Endometrial microvascular endothelial cells (primary cell): ENCODE data around the gene PTCHD1. TPM values are rescaled to one million over a fixed set of nuclear protein-coding genes. Genes with fewer than 3 reads are reported as not detected.

Experiments
- in situ Hi-C: cut with HindIII; loops from 2 replicates; pipeline ENCODE4 v1.10.0; 2017; ENCODE audit warnings: low sequenced_read_pairs, low pct_unique_long_range_greater_than_20kb; ENCODE audit errors: inconsistent ontology term
- total RNA-seq: library from RNA; depleted of rRNA; stranded (reverse); fragments of >200 nt; gene quantifications from one replicate; pipeline ENCODE4 v1.2.3, GENCODE V29; 2015; ENCODE audit errors: inconsistent ontology term

PTCHD1 gene
- total RNA-seq, result not detected

DNA sequence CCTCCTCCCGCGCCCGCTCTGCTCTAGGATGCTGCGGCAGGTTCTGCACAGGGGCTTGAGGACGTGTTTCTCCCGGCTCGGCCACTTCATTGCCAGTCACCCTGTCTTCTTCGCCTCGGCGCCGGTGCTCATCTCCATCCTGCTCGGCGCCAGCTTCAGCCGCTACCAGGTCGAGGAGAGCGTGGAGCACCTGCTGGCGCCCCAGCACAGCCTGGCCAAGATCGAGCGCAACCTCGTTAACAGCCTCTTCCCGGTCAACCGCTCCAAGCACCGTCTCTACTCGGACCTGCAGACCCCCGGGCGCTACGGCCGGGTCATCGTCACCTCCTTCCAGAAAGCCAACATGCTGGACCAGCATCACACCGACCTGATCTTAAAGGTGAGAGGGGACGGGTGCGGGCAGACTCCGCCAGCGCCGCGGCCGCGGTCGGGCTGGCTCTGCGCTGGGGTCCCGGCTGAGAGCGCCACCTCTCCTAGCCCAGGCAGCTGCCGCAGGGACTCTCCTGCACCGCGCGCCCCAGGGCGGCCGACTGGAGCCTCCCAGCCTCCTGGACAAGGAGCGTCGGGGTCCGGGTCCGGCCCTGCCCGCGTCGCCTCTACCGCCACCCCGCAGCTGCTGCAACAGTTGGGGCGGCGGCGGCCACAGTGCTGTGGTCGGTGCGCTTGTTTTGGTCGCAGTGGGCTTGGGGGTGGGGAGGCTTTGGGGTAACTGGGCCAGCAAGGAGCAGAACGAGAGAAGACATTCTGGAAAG lies at the start of gene PTCHD1:
TSS of gene PTCHD1 (plus strand) at position 2 of the 752 bp plus-strand sequence. CDS start at position 29, 27 bp downstream.
- in situ Hi-C loops, result no loop called here

DNA sequence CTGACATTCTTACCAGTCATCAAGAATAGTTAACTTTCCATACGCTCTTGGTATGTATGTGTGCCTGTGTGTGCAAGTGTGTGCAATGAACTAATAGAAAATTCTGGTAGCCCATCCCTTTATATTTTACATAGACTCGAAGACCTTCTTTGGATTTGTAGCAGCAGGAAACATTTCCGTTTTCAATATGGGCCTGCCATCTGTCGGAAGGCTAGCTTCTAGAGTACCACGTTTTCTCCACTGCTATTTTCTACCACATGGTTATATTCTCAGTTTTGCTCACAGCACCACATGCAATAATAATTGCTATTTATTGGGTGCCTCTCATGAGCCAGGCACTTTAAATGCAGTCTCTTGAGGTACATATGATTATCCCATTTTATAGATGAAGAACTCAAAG lies 47.9 kb upstream of the PTCHD1 start:
- in situ Hi-C loops, result no loop called here

DNA sequence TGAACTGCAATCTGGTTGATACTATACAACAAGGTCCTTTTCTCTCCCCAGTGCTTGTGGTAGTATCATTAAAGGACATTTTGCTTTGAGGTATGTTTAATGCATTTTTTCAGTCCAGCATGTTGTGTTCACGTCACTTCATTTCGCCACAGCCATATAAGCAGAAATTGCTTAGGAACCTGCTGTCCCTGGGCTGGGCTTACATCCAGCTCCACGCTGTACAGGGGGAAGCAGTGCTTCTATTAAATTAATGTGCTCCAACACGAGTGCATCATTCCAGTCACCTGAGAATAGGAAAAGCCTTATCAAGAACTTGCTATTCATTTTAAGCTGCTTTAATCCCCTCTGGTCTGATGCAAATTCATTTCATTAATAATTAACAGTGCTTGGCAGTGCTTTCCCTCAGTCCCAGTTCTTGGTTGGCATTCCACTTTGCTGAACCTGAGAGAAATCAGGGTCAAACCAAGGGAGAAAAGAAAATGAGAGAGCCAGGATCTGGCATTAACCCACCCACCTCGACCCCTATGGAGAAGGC lies 47.4 kb upstream of the PTCHD1 start:
- in situ Hi-C loops, result no loop called here

DNA sequence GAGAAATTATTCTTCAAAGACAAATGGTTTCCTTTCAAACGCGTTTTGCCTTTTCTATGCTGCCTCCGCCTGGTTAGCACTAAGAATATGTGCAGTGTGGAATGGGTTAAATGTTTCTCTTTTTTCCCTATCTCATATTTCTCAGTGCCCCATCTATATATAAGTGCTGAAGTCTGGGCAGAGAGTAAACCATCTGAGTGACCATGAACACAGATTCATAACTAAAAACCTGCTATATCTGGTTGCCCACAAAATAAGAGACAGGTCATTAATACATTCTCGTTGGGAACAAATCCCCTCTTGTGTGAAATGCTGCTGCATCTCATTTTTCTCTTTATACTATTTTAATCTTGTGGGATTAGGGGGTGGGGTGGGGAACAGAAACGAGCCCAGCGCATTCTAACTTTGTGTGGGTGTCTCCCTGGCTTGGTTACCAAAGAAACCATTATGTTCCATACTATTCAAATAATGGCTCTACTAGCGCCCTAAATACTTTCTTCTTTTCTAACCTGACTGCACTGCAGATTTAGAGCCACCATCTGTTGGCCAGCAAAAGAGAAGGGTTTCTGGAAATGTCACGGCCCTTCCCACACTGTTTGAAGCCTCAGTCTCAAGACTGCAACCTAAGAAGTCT lies 42.2 kb upstream of the PTCHD1 start:
- in situ Hi-C loops, result no loop called here

DNA sequence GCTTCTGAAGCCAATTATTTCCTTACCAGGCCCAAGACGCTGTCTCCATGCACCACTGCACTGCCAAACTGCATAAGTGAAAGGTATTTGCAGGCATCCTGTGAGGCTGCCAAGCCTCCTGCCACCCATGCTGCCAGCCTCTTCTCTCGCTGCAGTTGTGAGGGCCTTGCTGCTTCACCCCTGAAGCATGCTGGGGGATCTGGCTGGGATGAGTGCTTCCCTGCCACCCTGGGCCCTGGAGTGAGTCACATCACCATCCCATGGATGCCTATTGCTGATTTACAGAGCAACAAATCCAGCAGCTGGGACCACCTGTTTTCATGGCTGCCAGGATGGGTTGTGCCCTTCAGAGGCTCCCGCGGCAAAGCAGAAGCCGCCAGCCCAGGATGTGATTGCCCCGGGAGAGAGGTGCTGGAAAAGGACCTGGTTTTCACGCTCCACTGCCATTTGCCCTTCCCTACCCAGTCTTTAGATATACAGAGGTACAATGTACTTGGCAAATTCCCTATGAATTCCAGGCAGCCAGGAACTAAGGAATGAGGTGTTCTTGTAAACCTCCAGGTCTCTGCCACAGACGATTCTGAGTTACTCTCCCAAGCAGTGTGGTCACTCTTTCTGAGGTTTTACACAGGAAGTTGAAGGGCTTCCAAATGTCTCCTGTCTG lies 41.5 kb upstream of the PTCHD1 start:
- in situ Hi-C loops, result no loop called here

DNA sequence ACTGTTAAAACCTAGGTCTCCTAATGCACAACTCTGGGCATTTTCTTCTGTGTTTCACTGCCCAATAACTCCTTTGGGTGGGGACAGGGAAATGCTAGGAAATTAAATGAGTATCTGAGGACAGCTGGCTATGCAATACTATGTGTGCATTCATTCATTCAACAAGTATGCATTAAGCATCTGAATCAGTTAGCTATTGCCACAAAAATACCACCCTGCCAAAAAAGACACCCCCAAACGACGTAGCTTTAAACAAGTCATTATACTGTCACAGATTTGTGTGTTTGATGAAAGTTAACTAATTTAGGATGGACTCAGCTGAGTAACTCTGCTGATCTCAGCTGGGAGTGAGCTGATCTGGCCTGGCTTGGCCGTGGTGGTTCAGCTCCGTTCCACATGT lies 29.8 kb upstream of the PTCHD1 start:
- in situ Hi-C loops, result no loop called here

DNA sequence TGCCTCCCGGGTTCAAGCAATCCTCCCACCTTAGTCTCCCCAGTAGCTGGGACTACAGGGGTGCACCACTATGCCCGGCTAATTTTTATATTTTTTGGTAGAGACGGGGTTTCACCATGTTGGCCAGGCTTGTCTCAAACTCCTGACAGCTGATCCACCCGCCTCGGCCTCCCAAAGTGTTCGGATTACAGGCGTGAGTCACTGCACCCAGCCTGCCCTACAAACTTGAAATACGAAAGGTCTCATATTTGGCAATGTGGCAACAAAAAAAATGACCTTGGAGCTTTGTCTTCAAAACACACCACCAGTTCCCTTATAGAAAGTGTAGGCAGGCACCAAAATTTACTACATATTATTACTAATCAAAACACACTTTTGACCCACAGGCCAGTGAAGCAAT lies 22.9 kb upstream of the PTCHD1 start:
- in situ Hi-C loops, result no loop called here

DNA sequence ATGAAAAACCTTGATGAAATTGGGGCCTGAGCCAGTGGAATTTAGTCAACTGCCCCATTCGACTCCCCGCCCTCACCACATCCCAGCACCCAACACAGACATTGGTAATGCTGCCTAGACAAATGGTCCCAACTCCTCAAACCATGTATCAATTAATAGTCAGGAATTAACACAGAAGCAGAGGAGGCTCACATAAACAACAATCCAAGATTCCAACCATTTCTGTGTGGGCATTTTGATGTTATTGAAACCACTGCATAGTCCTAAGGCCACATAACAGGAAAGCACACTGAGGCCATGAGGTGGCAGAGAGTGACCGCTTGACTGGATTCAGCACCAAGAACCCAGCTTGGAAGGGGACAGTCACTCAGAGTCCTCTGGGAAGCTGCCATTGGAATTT lies 22.5 kb upstream of the PTCHD1 start:
- in situ Hi-C loops, result no loop called here

DNA sequence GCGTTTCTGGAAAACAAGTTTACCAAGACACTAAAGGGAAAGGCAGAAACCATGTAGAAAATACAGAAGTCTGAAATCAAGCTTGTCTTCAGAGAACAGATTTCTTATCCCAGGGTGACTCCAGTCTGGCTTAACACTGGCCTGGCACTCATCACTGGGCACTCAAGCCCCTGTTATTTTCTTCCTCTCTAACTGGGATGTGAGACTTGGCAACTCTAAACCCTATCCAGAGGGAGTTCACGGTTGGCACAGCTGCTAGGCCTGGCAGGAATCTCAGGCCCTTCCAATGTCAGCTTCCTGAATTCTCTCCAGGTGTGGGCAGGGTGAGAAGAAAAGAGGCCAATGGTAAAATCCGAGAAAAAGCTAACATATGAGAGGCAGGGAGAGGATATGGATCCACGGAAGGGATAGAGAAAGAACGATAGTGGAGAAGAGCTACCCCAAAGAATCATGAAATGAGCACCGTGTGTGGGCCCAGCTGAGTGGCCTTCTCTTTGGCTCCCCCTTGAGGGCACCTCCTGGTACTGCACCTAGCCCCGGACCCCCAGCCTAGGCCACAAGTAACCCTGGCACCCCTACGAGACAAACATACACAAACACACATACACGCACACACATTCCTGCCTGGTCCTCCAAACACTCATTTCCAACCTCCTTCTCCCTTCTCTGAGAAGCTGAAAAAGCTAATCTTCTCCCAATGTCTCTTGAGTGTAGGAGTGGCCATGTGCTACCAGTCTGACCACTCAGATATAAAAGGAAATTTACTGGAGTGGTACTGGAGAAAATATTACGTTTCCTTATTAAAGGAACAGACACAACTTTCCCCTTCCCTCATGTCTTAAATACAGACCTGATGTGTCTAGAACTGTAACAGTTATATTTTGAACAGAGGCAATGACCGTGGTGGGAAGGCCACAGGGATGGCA lies 16.6 kb upstream of the PTCHD1 start:
- in situ Hi-C loops, result no loop called here

DNA sequence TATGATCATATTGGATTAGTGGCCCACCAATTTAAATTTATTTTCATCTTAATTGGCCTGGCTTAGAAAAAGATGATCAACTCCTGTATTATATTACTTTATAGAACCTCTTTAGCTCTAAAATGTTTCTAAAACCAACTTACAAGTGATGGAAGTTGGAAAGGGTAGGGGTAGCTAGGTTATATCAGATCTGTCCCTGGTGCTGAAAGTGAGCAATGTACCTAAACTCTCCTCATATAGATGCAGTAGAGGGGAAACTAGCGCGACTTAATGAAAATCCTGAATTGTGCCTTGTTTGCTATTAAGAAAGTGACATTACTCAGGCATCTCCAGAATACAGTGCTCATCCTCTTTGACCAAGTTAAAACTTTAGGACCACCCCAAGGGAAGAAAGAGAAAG lies 7.5 kb upstream of the PTCHD1 start:
- in situ Hi-C loops, result no loop called here

DNA sequence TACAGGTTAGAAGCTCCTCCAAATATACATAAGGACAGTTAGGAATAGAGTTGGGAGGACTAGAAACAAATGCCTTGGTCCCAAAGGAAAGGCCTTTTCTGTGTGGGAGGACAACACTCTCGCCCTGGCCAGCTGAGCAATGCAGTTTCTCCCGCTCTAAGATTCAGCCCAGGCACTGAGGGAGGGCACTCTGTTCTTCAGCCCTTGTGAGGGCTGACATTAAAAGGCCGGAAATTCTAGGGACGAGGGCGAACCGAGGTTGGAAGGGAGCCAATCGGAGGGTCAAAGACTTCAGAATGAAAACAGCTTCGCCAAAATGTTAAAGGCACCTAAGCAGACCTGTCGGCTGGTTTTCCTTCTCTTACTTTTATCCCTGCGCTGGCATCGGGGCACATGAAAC lies 2.9 kb upstream of the PTCHD1 start:
- in situ Hi-C loops, result no loop called here

DNA sequence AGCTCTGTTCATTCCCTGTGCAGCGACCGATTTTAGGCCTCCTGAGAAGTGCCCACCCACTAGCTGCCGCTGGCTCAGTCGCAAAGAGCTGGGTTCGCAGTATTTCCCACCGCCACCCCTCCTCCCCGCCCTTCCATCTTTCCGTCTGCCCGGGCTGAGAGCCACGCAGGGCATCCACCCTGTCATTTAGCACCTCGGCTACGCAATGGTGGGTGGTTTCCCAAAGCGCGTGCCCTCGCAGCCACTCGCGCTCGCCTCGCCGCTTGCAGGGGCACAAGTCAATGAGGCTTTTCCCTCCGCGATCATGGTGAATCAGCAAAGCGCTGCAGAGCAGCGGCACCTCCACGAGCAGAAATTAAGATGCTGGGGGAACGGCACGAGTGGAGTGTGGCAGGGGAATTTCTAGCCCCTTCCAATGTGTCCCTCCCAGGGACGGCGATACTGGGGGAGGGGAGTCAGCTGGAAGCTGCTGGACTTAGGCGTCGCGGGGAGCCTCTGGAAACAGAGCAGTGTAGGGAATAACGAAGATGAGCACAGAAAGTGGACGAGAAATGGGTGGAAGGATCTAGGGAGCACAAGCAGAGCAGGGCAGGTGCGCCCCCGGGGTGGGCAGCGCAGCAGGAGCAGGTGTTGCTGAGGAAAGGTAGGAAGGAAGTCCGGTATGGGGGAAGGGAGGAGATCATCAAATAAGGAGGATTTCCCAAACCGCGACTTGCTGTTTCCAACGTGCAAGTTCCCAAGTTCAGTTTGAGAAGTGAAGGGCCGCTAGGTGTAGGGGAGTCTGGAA lies 2.4 kb upstream of the PTCHD1 start:
- in situ Hi-C loops, result no loop called here

DNA sequence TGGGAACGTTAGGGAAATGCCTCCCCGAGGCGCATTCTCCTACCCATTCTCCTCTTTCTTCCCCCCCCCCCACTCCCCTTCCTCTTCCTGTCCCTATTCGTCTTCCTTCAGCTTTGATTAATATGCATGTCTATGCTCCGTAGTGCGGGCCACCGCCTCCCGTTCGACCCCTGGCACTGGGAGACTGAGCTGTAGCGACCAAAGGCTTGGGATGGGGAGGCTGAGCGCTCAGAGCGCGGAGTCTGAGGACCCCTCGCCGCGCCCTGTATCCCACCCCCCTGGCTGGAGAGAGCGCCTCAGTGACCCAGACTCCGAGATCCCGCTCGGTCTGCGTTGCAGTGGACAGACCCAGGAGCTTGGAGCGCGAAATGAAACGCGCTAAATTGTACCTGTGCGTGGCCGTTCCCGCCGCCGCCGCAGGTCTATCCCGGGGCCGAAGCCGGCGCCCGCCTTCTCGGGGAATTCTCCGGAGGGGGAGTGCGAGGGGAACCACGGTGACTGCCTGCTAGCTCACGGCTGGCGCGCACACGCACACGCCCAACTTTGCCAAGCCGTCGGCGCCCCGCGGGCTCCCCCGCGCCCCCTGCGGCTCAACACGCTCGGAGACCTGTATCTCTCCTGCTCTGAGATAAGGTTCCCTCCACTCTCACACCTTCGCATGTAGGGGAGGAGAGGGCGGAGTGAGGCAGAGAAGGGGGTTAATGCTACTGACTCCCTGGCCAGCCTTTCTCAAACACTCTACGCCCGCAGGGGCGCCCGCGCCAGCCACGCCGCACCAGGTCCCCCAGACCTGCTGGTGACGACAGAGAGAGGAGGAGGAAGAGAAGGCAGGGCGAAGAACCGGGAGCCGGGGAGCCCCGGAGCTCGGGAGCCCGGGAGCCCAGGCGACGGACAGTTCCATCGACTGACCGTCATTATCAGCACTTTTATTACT lies 1.5 kb upstream of the PTCHD1 start:
- in situ Hi-C loops, result no loop called here

DNA sequence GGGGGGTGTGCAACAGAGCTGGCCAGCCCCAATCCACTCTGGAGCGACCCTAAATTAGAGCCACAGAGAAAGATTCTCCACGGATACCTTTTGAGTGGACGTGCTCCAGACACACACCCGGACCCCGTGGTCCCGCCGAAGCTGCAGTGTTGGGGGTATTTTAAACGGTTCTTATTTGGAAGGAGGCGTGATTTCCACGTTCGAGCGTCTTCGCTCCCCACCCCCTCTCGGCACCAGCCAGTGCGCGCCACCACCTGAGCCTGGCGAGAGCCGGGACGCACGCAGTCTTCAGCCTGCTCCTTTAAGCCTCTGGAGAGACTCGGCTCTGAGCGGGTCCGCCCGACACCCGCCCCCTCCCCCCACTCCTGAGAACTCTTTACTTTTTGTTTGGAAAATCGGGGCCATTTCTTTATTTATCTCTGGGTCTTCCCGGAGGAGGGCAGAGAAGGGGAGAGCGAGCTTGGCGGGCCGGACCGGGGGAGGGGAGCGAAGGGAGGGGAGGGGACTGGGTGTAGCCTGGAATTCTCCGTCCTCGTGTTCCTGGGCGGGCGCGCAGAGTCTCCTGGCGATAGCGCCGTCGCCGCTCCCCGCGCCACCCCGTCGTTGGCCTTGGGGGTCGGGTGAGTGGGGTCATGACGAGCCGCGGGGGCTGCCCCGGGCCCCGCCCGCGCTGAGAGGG lies 668 bp upstream of the PTCHD1 start:
- in situ Hi-C loops, result no loop called here

DNA sequence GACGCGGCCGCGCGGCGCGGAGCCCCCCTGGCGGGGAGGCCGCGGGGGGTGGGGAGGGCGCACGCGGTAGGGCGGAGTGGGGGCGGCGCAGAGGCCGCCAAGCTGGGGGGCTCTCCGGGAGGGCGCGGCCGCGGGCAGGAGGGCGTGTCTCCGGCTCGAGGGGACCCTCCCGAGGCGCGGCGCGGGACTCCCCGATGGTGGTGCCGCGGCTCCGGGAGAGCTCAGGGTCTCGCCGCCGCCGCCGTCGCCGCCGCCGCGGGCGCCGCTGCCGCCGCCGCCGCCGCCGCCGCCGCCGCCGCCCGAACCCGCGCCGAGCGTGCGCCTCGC lies 165 bp upstream of the PTCHD1 start:
- in situ Hi-C loops, result no loop called here

DNA sequence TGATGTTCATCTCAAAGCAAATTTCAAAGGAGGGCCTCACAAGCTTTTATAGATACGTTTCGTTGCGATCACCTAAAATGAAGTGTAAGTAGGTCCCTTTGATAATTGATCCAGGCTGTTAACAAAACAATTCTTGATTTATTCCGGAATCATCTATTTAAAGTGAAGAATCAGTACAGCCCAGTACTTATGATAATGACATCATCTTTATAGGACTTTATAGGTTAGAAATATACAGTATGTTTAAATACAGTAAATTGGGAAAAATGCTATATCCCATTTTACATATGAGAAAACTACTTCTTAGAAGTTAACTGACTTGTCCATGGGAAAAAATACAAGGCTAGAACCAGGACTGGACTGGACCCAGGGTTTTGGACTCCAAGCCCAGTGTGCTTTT lies 3.7 kb downstream of the PTCHD1 start:
- in situ Hi-C loops, result no loop called here

DNA sequence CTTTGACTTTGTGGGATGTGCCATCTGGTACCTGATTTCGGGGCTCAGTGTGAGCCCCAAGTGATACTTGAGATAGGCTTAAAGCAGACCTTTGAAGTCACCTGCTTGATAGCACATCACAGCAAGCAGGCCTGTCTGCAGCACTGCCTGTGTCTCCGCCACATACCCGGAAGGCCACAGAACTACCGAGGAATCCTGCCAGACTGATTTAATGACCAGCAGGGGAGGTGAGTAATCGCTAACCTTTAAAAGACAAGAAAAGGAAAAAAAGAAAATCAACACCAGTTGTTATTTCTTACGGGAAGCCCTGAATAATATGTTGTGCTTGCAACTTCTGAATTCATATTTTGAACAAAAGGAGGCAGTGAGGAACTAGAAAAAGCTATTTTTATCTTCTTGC lies 6.8 kb downstream of the PTCHD1 start:
- in situ Hi-C loops, result no loop called here
